Mesendoderm (in vitro differentiated cells): ENCODE results near the gene GJC3.
"Not testable (repeated sequence)": the region's sequence is repeated elsewhere in the genome, so short reads cannot be mapped to it uniquely, and the experiment has no call there.

Experiments used
- DNase-seq: peaks from one replicate; pipeline ENCODE4 v3.0.0; 2013
- H2AK5ac ChIP-seq: 2 replicates; pipeline ENCODE4 v1.6.1; 2013; ENCODE audit warnings: low read length, inconsistent platforms
- H2BK120ac ChIP-seq: 2 replicates; pipeline ENCODE4 v1.6.1; 2013; ENCODE audit warnings: low read depth, mild to moderate bottlenecking, low read length, moderate library complexity, mixed read lengths
- H2BK15ac ChIP-seq: replicated peaks from 2 replicates; pipeline ENCODE4 v1.6.1; 2013; ENCODE audit warnings: low read depth, mild to moderate bottlenecking, moderate library complexity
- H2BK5ac ChIP-seq: 2 replicates; pipeline ENCODE4 v1.6.1; 2013; ENCODE audit warnings: low read length, inconsistent platforms
- H3K18ac ChIP-seq: 2 replicates; pipeline ENCODE4 v1.6.1; 2013; ENCODE audit warnings: mild to moderate bottlenecking, low read length, mixed read lengths
- H3K23ac ChIP-seq: one replicate; pipeline ENCODE4 v1.6.1; 2013; ENCODE audit warnings: low read length
- H3K27ac ChIP-seq: 2 replicates; pipeline ENCODE4 v1.5.1; 2013; ENCODE audit warnings: low read depth, mild to moderate bottlenecking, inconsistent platforms, low read length, moderate library complexity
- H3K27me3 ChIP-seq: 2 replicates; pipeline ENCODE4 v1.6.1; 2013; ENCODE audit warnings: low read length, control low read depth, mild to moderate bottlenecking, inconsistent platforms; ENCODE audit not compliant: insufficient read depth, poor library complexity
- H3K36me3 ChIP-seq: 2 replicates; pipeline ENCODE4 v1.6.1; 2013; ENCODE audit warnings: low read length, inconsistent platforms; ENCODE audit not compliant: control insufficient read depth, insufficient read depth
- H3K4ac ChIP-seq: one replicate; pipeline ENCODE4 v1.6.1; 2013; ENCODE audit warnings: low read depth, mild to moderate bottlenecking, low read length, moderate library complexity
- H3K4me1 ChIP-seq: 2 replicates; pipeline ENCODE4 v1.6.1; 2013; ENCODE audit warnings: low read depth, low read length, inconsistent platforms; ENCODE audit not compliant: control insufficient read depth
- H3K4me2 ChIP-seq: 2 replicates; pipeline ENCODE4 v1.6.1; 2013; ENCODE audit warnings: low read length
- H3K4me3 ChIP-seq: 2 replicates; pipeline ENCODE4 v1.5.1; 2013; ENCODE audit warnings: mild to moderate bottlenecking, low read length
- H3K56ac ChIP-seq: one replicate; pipeline ENCODE4 v1.6.1; 2013; ENCODE audit warnings: low read length
- H3K79me1 ChIP-seq: 2 replicates; pipeline ENCODE4 v1.6.1; 2013; ENCODE audit warnings: low read length, inconsistent platforms
- H3K79me2 ChIP-seq: 2 replicates; pipeline ENCODE4 v1.6.1; 2013; ENCODE audit warnings: mild to moderate bottlenecking, low read length; ENCODE audit not compliant: control insufficient read depth, insufficient read depth
- H3K9ac ChIP-seq: 2 replicates; pipeline ENCODE4 v1.6.1; 2013; ENCODE audit warnings: low read length, inconsistent platforms
- H4K5ac ChIP-seq: one replicate; pipeline ENCODE4 v1.6.1; 2013; ENCODE audit warnings: low read length
- H4K8ac ChIP-seq: one replicate; pipeline ENCODE4 v1.6.1; 2013; ENCODE audit warnings: low read depth, mild to moderate bottlenecking, control low read depth, low read length, moderate library complexity
- WGBS: extraction: QIAGEN DNeasy Blood & Tissue Kit; methylation state at CpG from one replicate; pipeline ENCODE4 v1.1.7; 2013; ENCODE audit warnings: low lambda C conversion rate, missing lambda C conversion rate; ENCODE audit not compliant: insufficient coverage; ENCODE audit errors: extremely low coverage; 5-methylcytosine and 5-hydroxymethylcytosine counted together

Gene GJC3

DNA sequence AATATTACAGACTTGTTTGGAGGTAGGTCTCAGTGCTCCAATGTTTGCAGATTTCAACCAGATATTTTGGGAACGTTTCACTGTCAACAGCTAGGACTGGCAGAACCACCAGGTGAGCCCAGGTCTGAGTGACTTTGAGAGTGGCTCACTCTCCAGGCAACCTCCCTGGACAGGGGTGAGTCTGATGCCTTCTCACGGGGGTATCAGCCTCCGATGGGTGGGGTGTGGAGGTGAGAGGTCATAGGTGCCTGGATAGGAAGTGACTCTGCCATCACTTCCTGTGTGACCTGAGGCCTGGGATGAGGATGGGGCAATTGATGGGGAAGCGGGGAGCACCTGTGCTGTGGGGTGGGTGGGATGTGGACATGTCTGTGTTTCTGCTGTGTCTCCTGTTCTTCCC lies 41.8 kb upstream of the GJC3 start:
- Histone ChIP-seq H2AK5ac (no peak overlapping the region), H3K4ac (no peak overlapping the region), H3K18ac (no peak overlapping the region), H2BK120ac (no peak overlapping the region), H3K4me1 (no peaks in the 10 kb centered on the region), H3K23ac (no peak overlapping the region), H3K4me2 (no peak overlapping the region), H4K5ac (no peak overlapping the region), H3K27ac (no peak overlapping the region), H3K56ac (no peak overlapping the region), H4K8ac (no peak overlapping the region), H3K79me1 (no peaks in the 10 kb centered on the region), H2BK5ac (no peak overlapping the region), H3K4me3 (no peak overlapping the region), H3K9ac (no peak overlapping the region), H3K36me3 (no peaks in the 10 kb centered on the region), H3K79me2 (no peaks in the 10 kb centered on the region), H3K27me3 (no peaks in the 10 kb centered on the region), H2BK15ac (no peak overlapping the region)
- WGBS: no CpG with 5 or more reads among the region's 4 CpGs
- no peak for DNase-seq

DNA sequence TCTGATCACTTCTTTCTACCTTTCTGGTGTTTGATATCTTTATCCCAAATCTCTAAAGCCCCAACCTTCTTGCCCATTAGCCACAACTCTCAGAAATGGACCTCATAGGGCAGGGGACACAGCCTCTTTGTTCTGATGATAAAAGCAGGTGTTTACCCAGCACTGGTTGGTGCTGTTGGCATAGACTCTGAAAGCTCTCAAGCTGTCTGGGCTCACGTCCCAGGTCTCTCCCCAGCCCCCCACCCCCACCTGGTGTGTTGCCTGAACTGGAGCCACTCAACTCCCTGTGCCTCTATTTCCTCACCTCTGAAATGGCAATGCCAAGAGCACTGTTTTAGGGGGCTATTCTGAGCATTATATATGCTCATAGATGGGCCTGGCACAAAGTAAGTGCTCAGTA lies 40.4 kb upstream of the GJC3 start:
- H3K36me3 ChIP-seq, H2BK15ac ChIP-seq, H3K4me3 ChIP-seq, H3K79me2 ChIP-seq, H3K18ac ChIP-seq, H3K79me1 ChIP-seq, H2BK120ac ChIP-seq, H3K4ac ChIP-seq, H3K56ac ChIP-seq, DNase-seq, H3K27me3 ChIP-seq, H2AK5ac ChIP-seq, H3K4me1 ChIP-seq, H4K5ac ChIP-seq, H2BK5ac ChIP-seq, H3K4me2 ChIP-seq, H3K27ac ChIP-seq, H3K9ac ChIP-seq, H4K8ac ChIP-seq, H3K23ac ChIP-seq: not testable (repeated sequence)
- no CpG with 5 or more reads among the region's 1 CpG for WGBS

DNA sequence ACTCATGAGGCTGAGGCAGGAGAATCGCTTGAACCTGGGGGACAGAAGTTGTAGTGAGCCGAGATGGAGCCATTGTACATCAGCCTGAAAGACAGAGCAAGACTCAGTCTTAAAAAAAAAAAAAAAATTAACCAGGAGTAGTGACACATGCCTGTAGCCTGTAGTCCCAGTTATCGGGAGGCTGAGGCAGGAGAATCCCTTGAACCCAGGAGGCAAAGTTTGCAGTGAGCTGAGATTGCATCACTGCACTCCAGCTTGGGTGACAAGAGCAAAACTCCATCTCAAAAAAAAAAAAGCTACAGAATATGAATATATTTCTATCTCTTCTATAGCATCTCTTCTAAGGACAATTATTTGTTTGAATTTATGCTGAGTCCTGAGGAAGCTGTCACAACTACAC lies 39.9 kb upstream of the GJC3 start:
- Histone ChIP-seq H3K18ac (no peak overlapping the region), H4K8ac (no peak overlapping the region), H3K4me2 (no peak overlapping the region), H3K9ac (no peak overlapping the region), H3K4me3 (no peak overlapping the region), H3K79me1 (no peaks in the 10 kb centered on the region), H2BK15ac (no peak overlapping the region), H2BK120ac (no peak overlapping the region), H4K5ac (no peak overlapping the region), H3K27ac (no peak overlapping the region), H2BK5ac (no peak overlapping the region), H3K4me1 (no peaks in the 10 kb centered on the region), H3K27me3 (no peaks in the 10 kb centered on the region), H3K79me2 (no peaks in the 10 kb centered on the region), H3K36me3 (no peaks in the 10 kb centered on the region), H3K56ac (no peak overlapping the region), H3K4ac (no peak overlapping the region), H3K23ac (no peak overlapping the region), H2AK5ac (no peak overlapping the region)
- WGBS: no CpG with 5 or more reads among the region's 3 CpGs
- no peak for DNase-seq

DNA sequence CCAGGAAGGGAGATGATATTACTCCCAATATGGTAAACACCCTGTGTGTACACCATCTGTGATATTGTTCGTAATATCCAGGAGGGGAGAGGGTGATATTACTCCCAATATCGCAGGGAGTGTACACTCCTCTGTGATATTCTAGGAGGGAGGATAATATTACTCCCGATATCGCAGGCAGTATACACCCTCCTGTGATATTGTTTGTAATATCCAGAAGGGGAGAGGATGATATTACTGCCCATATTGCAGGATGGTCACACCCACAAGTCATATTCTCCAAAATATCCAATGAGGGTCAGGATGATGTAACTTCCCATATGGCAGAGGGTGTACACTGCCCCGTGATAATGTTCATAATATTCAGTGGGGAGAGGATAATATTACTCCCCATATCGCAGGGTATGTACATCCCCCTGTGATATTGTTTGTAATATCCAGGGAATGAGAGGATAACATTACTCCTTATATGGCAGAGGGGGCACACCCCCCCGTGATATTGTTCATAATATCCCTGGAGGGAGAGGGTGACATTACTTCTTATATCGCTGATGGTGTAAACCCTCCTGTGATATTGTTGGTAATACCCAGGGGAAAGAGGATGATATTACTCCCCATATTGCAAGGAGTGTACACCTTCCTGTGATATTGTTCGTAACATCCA lies 29.3 kb upstream of the GJC3 start:
- H3K79me1 ChIP-seq: no peaks in the 10 kb centered on the region
- no peak overlapping the region for H3K23ac ChIP-seq
- no peak overlapping the region for H3K4ac ChIP-seq
- WGBS: no CpG with 5 or more reads among the region's 9 CpGs
- H3K4me1 ChIP-seq: no peaks in the 10 kb centered on the region
- H3K9ac ChIP-seq: no peak overlapping the region
- H2BK120ac ChIP-seq: no peak overlapping the region
- DNase-seq: no peak
- no peak overlapping the region for H3K56ac ChIP-seq
- H3K27me3 ChIP-seq: no peaks in the 10 kb centered on the region
- no peak overlapping the region for H2BK5ac ChIP-seq
- H2AK5ac ChIP-seq: no peak overlapping the region
- no peak overlapping the region for H3K4me2 ChIP-seq
- no peak overlapping the region for H3K18ac ChIP-seq
- no peak overlapping the region for H4K5ac ChIP-seq
- no peak overlapping the region for H2BK15ac ChIP-seq
- no peak overlapping the region for H3K4me3 ChIP-seq
- H4K8ac ChIP-seq: no peak overlapping the region
- no peaks in the 10 kb centered on the region for H3K79me2 ChIP-seq
- no peak overlapping the region for H3K27ac ChIP-seq
- H3K36me3 ChIP-seq: no peaks in the 10 kb centered on the region

DNA sequence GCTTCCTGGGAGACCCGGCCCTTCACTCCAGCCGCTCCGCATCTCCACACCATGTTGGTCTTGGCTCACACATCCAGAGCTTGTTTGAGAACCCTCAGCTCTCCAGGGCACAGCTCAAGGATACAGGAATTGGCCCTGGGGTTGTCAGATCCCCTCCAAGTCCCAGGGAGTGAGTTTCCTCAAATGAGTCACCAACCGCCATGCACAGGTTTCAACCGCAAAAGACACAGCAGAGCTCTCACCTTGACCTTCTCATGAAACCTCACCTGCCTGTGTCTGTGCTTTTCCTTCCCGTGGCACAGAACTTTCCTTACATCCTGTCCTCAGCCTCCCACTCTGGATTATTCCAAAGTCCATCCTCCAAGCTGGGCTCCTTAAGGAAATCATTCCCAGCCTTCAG lies 25.8 kb upstream of the GJC3 start:
- Histone ChIP-seq H3K79me1 (no peaks in the 10 kb centered on the region), H3K9ac (no peak overlapping the region), H2BK15ac (no peak overlapping the region), H3K27ac (no peak overlapping the region), H3K4ac (no peak overlapping the region), H3K18ac (no peak overlapping the region), H2BK120ac (no peak overlapping the region), H2AK5ac (no peak overlapping the region), H4K5ac (no peak overlapping the region), H3K79me2 (no peaks in the 10 kb centered on the region), H2BK5ac (no peak overlapping the region), H3K27me3 (no peaks in the 10 kb centered on the region), H4K8ac (no peak overlapping the region), H3K36me3 (no peaks in the 10 kb centered on the region), H3K23ac (no peak overlapping the region), H3K4me2 (no peak overlapping the region), H3K4me3 (no peak overlapping the region), H3K56ac (no peak overlapping the region), H3K4me1 (no peaks in the 10 kb centered on the region)
- no peak for DNase-seq
- no CpG with 5 or more reads among the region's 6 CpGs for WGBS

DNA sequence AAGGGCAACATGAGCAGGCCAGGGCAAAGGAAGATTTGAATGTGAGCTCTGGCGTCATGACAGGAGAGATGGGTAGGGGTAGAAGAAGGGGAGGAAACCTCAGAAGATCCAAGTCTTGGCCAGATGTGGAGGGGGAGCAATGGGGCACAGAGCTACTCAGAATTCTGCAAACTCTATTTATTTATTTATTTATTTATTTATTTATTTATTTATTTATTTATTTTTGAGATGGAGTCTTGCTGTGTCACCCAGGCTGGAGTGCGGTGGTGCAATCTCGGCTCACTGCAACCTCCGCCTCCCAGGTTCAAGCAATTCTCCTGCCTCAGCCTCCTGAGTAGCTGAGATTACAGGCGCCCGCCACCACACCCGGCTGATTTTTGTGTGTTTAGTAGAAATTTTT lies 25.2 kb upstream of the GJC3 start:
- not testable (repeated sequence) for H2BK15ac ChIP-seq, H3K36me3 ChIP-seq, H3K27me3 ChIP-seq, H3K4me2 ChIP-seq, H2AK5ac ChIP-seq, DNase-seq, H2BK5ac ChIP-seq, H3K18ac ChIP-seq, H4K8ac ChIP-seq, H3K9ac ChIP-seq, H3K4me1 ChIP-seq, H3K27ac ChIP-seq, H2BK120ac ChIP-seq, H3K79me1 ChIP-seq, H3K4ac ChIP-seq, H3K79me2 ChIP-seq, H3K23ac ChIP-seq, H3K4me3 ChIP-seq, H4K5ac ChIP-seq, H3K56ac ChIP-seq
- WGBS: no CpG with 5 or more reads among the region's 7 CpGs
